Lung (tissue), 12 donors: ENCODE results near the gene NMRAL1. TPM values are rescaled to one million over a fixed set of nuclear protein-coding genes. Genes with fewer than 3 reads are reported as not detected.

ENCODE experiments used
- ATAC-seq: fragments of 200-7000 bp; cut with Tn5 transposase; one replicate; pipeline ENCODE4 v1.9.1; 2020; ENCODE audit warnings: moderate number of reproducible peaks; ENCODE audit not compliant: insufficient read depth, low FRiP score
- DNase-seq, 3 donors: peaks; one replicate each; pipeline ENCODE4 v3.0.0-alpha.2; 2013 to 2017
- H3K27ac ChIP-seq, 2 donors: one replicate each; pipeline ENCODE4 v1.5.1; 2013; ENCODE audit warnings: mild to moderate bottlenecking in 2 of 2, moderate library complexity in 2 of 2, control low read depth in 1 of 2, inconsistent platforms in 1 of 2, low read depth in 1 of 2, low read length in 1 of 2
- H3K27me3 ChIP-seq, 3 donors: one replicate each; pipeline ENCODE4 v1.5.1; 2013; ENCODE audit warnings: low read length in 2 of 3; ENCODE audit not compliant: control insufficient read depth in 3 of 3, insufficient read depth in 3 of 3
- H3K36me3 ChIP-seq, 4 donors: one replicate each; pipeline ENCODE4 v1.5.1; 2013; ENCODE audit warnings: low read length in 4 of 4, mild to moderate bottlenecking in 1 of 4, moderate library complexity in 1 of 4; ENCODE audit not compliant: control insufficient read depth in 4 of 4, insufficient read depth in 4 of 4
- H3K4me1 ChIP-seq, 5 donors: one replicate each; pipeline ENCODE4 v1.5.1; 2013; ENCODE audit warnings: low read length in 5 of 5, mild to moderate bottlenecking in 2 of 5, moderate library complexity in 1 of 5; ENCODE audit not compliant: control insufficient read depth in 5 of 5, insufficient read depth in 5 of 5
- H3K4me3 ChIP-seq: one replicate; pipeline ENCODE4 v1.5.1; 2013; ENCODE audit warnings: mild to moderate bottlenecking, control low read depth, moderate library complexity
- H3K9ac ChIP-seq, 2 donors: one replicate each; pipeline ENCODE4 v1.5.1; 2013; ENCODE audit warnings: low read length in 2 of 2, control low read depth in 1 of 2; ENCODE audit not compliant: insufficient read depth in 1 of 2
- H3K9me3 ChIP-seq, 4 donors: one replicate each; pipeline ENCODE4 v1.5.1; 2013; ENCODE audit warnings: low read length in 3 of 4, mild to moderate bottlenecking in 1 of 4, moderate library complexity in 1 of 4; ENCODE audit not compliant: control insufficient read depth in 4 of 4, insufficient read depth in 3 of 4
- CTCF ChIP-seq: IDR thresholded peaks from 2 replicates; pipeline ENCODE4 v1.5.1; 2012; ENCODE audit warnings: mild to moderate bottlenecking; ENCODE audit errors: control extremely low read depth, extremely low read depth
- WGBS, 2 donors: extraction: QIAGEN DNeasy Blood & Tissue Kit; methylation state at CpG; one replicate each; pipeline ENCODE4 v1.1.7; 2013; 5-methylcytosine and 5-hydroxymethylcytosine counted together
- polyA plus RNA-seq, 2 donors: library from polyadenylated mRNA; stranded (reverse); fragments of 200-250 nt; gene quantifications; one replicate each; pipeline ENCODE4 v1.2.1, GENCODE V29; 2013
- total RNA-seq, 2 donors: library from RNA; depleted of rRNA in 1 of 2; stranded (reverse); fragments of >200 nt in 1 of 2; gene quantifications; one replicate each; pipeline ENCODE4 v1.2.1, GENCODE V29; 2014 to 2021
- donor health status: control.
- donor health status: control.
- donor health status: Bipolar disorder and iron deficiency.
- donor health status: healthy.
- donor health status: DM: yes; HTN: yes; CAD: no.

NMRAL1 gene
- total and polyA plus RNA-seq, 4 donors = 23.4 to 57.4 (median 46.8) TPM

- DNase-seq (peak; percentile 89 to 94 (median 92)), ATAC-seq (peak; percentile 95)
- Histone ChIP-seq H3K9ac (peak within 1 kb of the TSS; percentile 62 to 81), H3K27me3 (no peaks in the 10 kb centered on the region), H3K9me3 (peaks cover 0 to 2% (median 0%) of the 10 kb centered on the region in 4 donors), H3K4me1 (peaks cover 0 to 5% (median 0%) of the 10 kb centered on the region in 5 donors), H3K36me3 (no peaks in the 10 kb centered on the region), H3K4me3 (peak within 1 kb of the TSS; percentile 80), H3K27ac (peak within 1 kb of the TSS; percentile 89 to 94)
- TF ChIP-seq CTCF = no peak
- WGBS, 2 donors = 8 to 9% methylated on average over 69 to 70 of the region's 70 CpGs
These were observed 1.7 kb upstream of the NMRAL1 start, which contains the start of gene HMOX2 for GRCh38 chr16:4475880-4476788. TSS of gene HMOX2 (plus strand) at chr16:4476398. CDS start at chr16:4505525, 29,127 bp downstream.

GRCh38 chr16:4472880-4473279, 1.5 kb downstream of the NMRAL1 start:
- Histone ChIP-seq H3K4me1 (peaks cover 0 to 5% (median 0%) of the 10 kb centered on the region in 5 donors), H3K27ac (no peak overlapping the region), H3K4me3 (no peak overlapping the region), H3K36me3 (peaks cover 0 to 6% (median 1%) of the 10 kb centered on the region in 4 donors), H3K9me3 (peaks cover 0 to 2% (median 0%) of the 10 kb centered on the region in 4 donors), H3K27me3 (no peaks in the 10 kb centered on the region), H3K9ac (no peak overlapping the region)
- no peak for TF ChIP-seq CTCF
- ATAC-seq (no peak), DNase-seq (no peak)
- WGBS, 2 donors = 77 to 79% methylated on average over 4 of the region's 4 CpGs

GRCh38 chr16:4471869-4472268, 2.6 kb downstream of the NMRAL1 start:
- TF ChIP-seq CTCF = no peak
- H3K4me1 ChIP-seq = peaks cover 0 to 2% (median 0%) of the 10 kb centered on the region in 5 donors
- DNase-seq = no peak
- WGBS, 2 donors = 96 to 99% methylated on average over 5 of the region's 5 CpGs
- H3K9me3 ChIP-seq = peaks cover 0 to 2% (median 0%) of the 10 kb centered on the region in 4 donors
- H3K27me3 ChIP-seq = no peaks in the 10 kb centered on the region
- no peak overlapping the region for H3K27ac ChIP-seq
- no peak overlapping the region for H3K4me3 ChIP-seq
- H3K36me3 ChIP-seq = peaks cover 0 to 7% (median 1%) of the 10 kb centered on the region in 4 donors
- H3K9ac ChIP-seq = no peak overlapping the region
- no peak for ATAC-seq
